Activated T-cell treated with anti-CD3 and anti-CD28 coated beads, Interleukin-2, amount 50 U/mL, for 72 hours (primary cell): Measurements from ENCODE around the gene MORC2. TPM values are rescaled to one million over a fixed set of nuclear protein-coding genes. Genes with fewer than 3 reads are reported as not detected.

Experiments used
- ATAC-seq, 2 donors: fragments of 150-1000 bp; cut with Tn5 transposase; replicated peaks in 1 of 2; 2 replicates each; pipeline ENCODE4 v1.10.0; 2021; ENCODE audit warnings: moderate library complexity in 2 of 2, mild to moderate bottlenecking in 1 of 2
- DNase-seq, 2 donors: peaks; one replicate each; pipeline ENCODE4 v3.0.0; 2021 to 2022; ENCODE audit warnings: mixed read lengths in 1 of 2
- H3K27ac Mint-ChIP-seq: one replicate; pipeline ENCODE4 v1.8.0; 2022; ENCODE audit warnings: mild to moderate bottlenecking, moderate library complexity, mixed read lengths
- H3K27me3 Mint-ChIP-seq: one replicate; pipeline ENCODE4 v1.8.0; 2022; ENCODE audit warnings: low read depth, mixed read lengths
- H3K36me3 Mint-ChIP-seq, 2 donors: one replicate each; pipeline ENCODE4 v1.8.0; 2022; ENCODE audit warnings: mixed read lengths in 2 of 2, mild to moderate bottlenecking in 1 of 2; ENCODE audit not compliant: insufficient read depth in 2 of 2
- H3K4me1 Mint-ChIP-seq: one replicate; pipeline ENCODE4 v1.8.0; 2022; ENCODE audit warnings: low read depth, mixed read lengths
- H3K4me3 Mint-ChIP-seq, 2 donors: one replicate each; pipeline ENCODE4 v1.8.0; 2022; ENCODE audit warnings: mild to moderate bottlenecking in 2 of 2, mixed read lengths in 2 of 2, moderate library complexity in 2 of 2
- H3K9me3 Mint-ChIP-seq, 2 donors: one replicate each; pipeline ENCODE4 v1.8.0; 2022; ENCODE audit warnings: mixed read lengths in 2 of 2
- total RNA-seq, 2 donors: library from RNA; stranded (reverse); gene quantifications; one replicate each; pipeline ENCODE4 v1.2.3, GENCODE V29; 2022

The MORC2 gene
- total RNA-seq, 2 donors from 2014 or later: 27.2 to 42.0 TPM

- no peaks in the 10 kb centered on the region for H3K27me3 Mint-ChIP-seq
- no peak overlapping the region for H3K4me3 Mint-ChIP-seq
- H3K27ac Mint-ChIP-seq: no peak overlapping the region
- peaks cover 0 to 6% of the 10 kb centered on the region in 2 donors for H3K36me3 Mint-ChIP-seq
- H3K9me3 Mint-ChIP-seq: no peaks in the 10 kb centered on the region
- DNase-seq (no peak), ATAC-seq (no peak)
- peaks cover 17% of the 10 kb centered on the region for H3K4me1 Mint-ChIP-seq
Observed at GRCh38 chr22:30925667-30926066, 42.9 kb downstream of the MORC2 start.

- Mint-ChIP-seq H3K27ac (no peak overlapping the region), H3K4me1 (peaks cover 24% of the 10 kb centered on the region), H3K9me3 (no peaks in the 10 kb centered on the region), H3K27me3 (no peaks in the 10 kb centered on the region), H3K36me3 (peaks cover 0 to 6% of the 10 kb centered on the region in 2 donors), H3K4me3 (no peak overlapping the region)
- ATAC-seq (no peak), DNase-seq (no peak)
Observed at GRCh38 chr22:30923168-30923900, 45.2 kb downstream of the MORC2 start.

GRCh38 chr22:30922151-30922611 is 46.4 kb downstream of the MORC2 start:
- H3K27me3 Mint-ChIP-seq: no peaks in the 10 kb centered on the region
- ATAC-seq: peak; percentile 71 to 78
- DNase-seq: peak; percentile 79 to 82

GRCh38 chr22:30921108-30921507 is 47.5 kb downstream of the MORC2 start:
- peaks cover 0 to 9% of the 10 kb centered on the region in 2 donors for H3K36me3 Mint-ChIP-seq
- no peak for ATAC-seq
- peak overlapping the region; percentile 81 to 85 for H3K4me3 Mint-ChIP-seq

More at GRCh38 chr22:30922151-30922611, 46.4 kb downstream of the MORC2 start:
- H3K4me1 Mint-ChIP-seq: peaks cover 24% of the 10 kb centered on the region
- H3K36me3 Mint-ChIP-seq: peaks cover 0 to 6% of the 10 kb centered on the region in 2 donors
- no peaks in the 10 kb centered on the region for H3K9me3 Mint-ChIP-seq
- H3K27ac Mint-ChIP-seq: peak overlapping the region; percentile 94
- peak overlapping the region; percentile 81 to 85 for H3K4me3 Mint-ChIP-seq

GRCh38 chr22:30920407-30920806 is 48.2 kb downstream of the MORC2 start:
- Mint-ChIP-seq H3K9me3 (peaks cover 0 to 2% of the 10 kb centered on the region in 2 donors), H3K4me1 (peaks cover 24% of the 10 kb centered on the region), H3K4me3 (peak overlapping the region; percentile 76 to 80), H3K27ac (no peak overlapping the region), H3K27me3 (no peaks in the 10 kb centered on the region), H3K36me3 (peaks cover 0 to 15% of the 10 kb centered on the region in 2 donors)
- DNase-seq (peak; percentile 85 to 87), ATAC-seq (peak; percentile 69 to 73)

More at GRCh38 chr22:30921108-30921507, 47.5 kb downstream of the MORC2 start:
- H3K27me3 Mint-ChIP-seq: no peaks in the 10 kb centered on the region
- H3K9me3 Mint-ChIP-seq: peaks cover 0 to 2% of the 10 kb centered on the region in 2 donors
- no peak for DNase-seq
- peak overlapping the region; percentile 94 for H3K27ac Mint-ChIP-seq
- H3K4me1 Mint-ChIP-seq: peaks cover 24% of the 10 kb centered on the region

- peak overlapping the region; percentile 31 to 76 for H3K4me3 Mint-ChIP-seq
Observed at GRCh38 chr22:30919973-30920372, 48.6 kb downstream of the MORC2 start.

GRCh38 chr22:30918761-30919160 is 49.8 kb downstream of the MORC2 start:
- H3K36me3 Mint-ChIP-seq: peaks cover 0 to 13% of the 10 kb centered on the region in 2 donors
- no peak overlapping the region for H3K27ac Mint-ChIP-seq
- ATAC-seq (no peak), DNase-seq (no peak)
- H3K9me3 Mint-ChIP-seq: peaks cover 0 to 2% of the 10 kb centered on the region in 2 donors
- no peaks in the 10 kb centered on the region for H3K27me3 Mint-ChIP-seq
- peaks cover 24% of the 10 kb centered on the region for H3K4me1 Mint-ChIP-seq
- H3K4me3 Mint-ChIP-seq: no peak overlapping the region

More at GRCh38 chr22:30919973-30920372, 48.6 kb downstream of the MORC2 start:
- ATAC-seq: no peak
- Mint-ChIP-seq H3K36me3 (peaks cover 0 to 15% of the 10 kb centered on the region in 2 donors), H3K4me1 (peaks cover 24% of the 10 kb centered on the region), H3K27ac (no peak overlapping the region), H3K27me3 (no peaks in the 10 kb centered on the region), H3K9me3 (peaks cover 0 to 2% of the 10 kb centered on the region in 2 donors)
- DNase-seq: no peak

GRCh38 chr22:30910358-30910757 is 58.2 kb downstream of the MORC2 start:
- ATAC-seq (no peak), DNase-seq (no peak)
- Mint-ChIP-seq H3K9me3 (no peaks in the 10 kb centered on the region), H3K4me1 (no peaks in the 10 kb centered on the region), H3K27ac (no peak overlapping the region), H3K27me3 (no peaks in the 10 kb centered on the region), H3K4me3 (no peak overlapping the region), H3K36me3 (no peaks in the 10 kb centered on the region)

GRCh38 chr22:30909306-30909705 is 59.3 kb downstream of the MORC2 start:
- no peak overlapping the region for H3K27ac Mint-ChIP-seq
- no peak for ATAC-seq

GRCh38 chr22:30908051-30908461 is 60.5 kb downstream of the MORC2 start:
- DNase-seq (no peak), ATAC-seq (no peak)
- H3K4me3 Mint-ChIP-seq: no peak overlapping the region
- H3K36me3 Mint-ChIP-seq: peaks cover 0 to 4% of the 10 kb centered on the region in 2 donors
- H3K4me1 Mint-ChIP-seq: peaks cover 2% of the 10 kb centered on the region
- H3K27ac Mint-ChIP-seq: no peak overlapping the region
- H3K9me3 Mint-ChIP-seq: no peaks in the 10 kb centered on the region
- H3K27me3 Mint-ChIP-seq: no peaks in the 10 kb centered on the region

More at GRCh38 chr22:30909306-30909705, 59.3 kb downstream of the MORC2 start:
- Mint-ChIP-seq H3K27me3 (no peaks in the 10 kb centered on the region), H3K9me3 (no peaks in the 10 kb centered on the region), H3K4me1 (no peaks in the 10 kb centered on the region), H3K4me3 (no peak overlapping the region), H3K36me3 (peaks cover 0 to under 1% of the 10 kb centered on the region in 2 donors)
- no peak for DNase-seq

- no peak for DNase-seq
- Mint-ChIP-seq H3K27me3 (no peaks in the 10 kb centered on the region), H3K4me3 (no peak overlapping the region), H3K9me3 (no peaks in the 10 kb centered on the region), H3K36me3 (peaks cover 3 to 5% of the 10 kb centered on the region in 2 donors), H3K4me1 (peaks cover 8% of the 10 kb centered on the region), H3K27ac (no peak overlapping the region)
- ATAC-seq: no peak
Observed at GRCh38 chr22:30906946-30907345, 61.6 kb downstream of the MORC2 start.

GRCh38 chr22:30906411-30906810 is 62.2 kb downstream of the MORC2 start:
- ATAC-seq (no peak), DNase-seq (no peak)
- H3K27me3 Mint-ChIP-seq: no peaks in the 10 kb centered on the region
- no peaks in the 10 kb centered on the region for H3K9me3 Mint-ChIP-seq
- no peak overlapping the region for H3K4me3 Mint-ChIP-seq
- H3K4me1 Mint-ChIP-seq: peaks cover 8% of the 10 kb centered on the region
- H3K36me3 Mint-ChIP-seq: peaks cover 3 to 5% of the 10 kb centered on the region in 2 donors
- H3K27ac Mint-ChIP-seq: no peak overlapping the region

- no peak overlapping the region for H3K27ac Mint-ChIP-seq
- ATAC-seq (no peak), DNase-seq (no peak)
- no peaks in the 10 kb centered on the region for H3K9me3 Mint-ChIP-seq
- peaks cover 3 to 5% of the 10 kb centered on the region in 2 donors for H3K36me3 Mint-ChIP-seq
- H3K4me1 Mint-ChIP-seq: peaks cover 8% of the 10 kb centered on the region
- H3K27me3 Mint-ChIP-seq: no peaks in the 10 kb centered on the region
- H3K4me3 Mint-ChIP-seq: no peak overlapping the region
Observed at GRCh38 chr22:30905696-30906341, 62.8 kb downstream of the MORC2 start.
